ENCODE measurements around the gene CYP4F12.
"Not testable (repeated sequence)": the region's sequence is repeated elsewhere in the genome, so short reads cannot be mapped to it uniquely, and the experiment has no call there.

CYP4F12 gene

GRCh38 chr19:15640904-15641597, 31.8 kb upstream of the CYP4F12 start:
- Histone ChIP-seq H3K27ac (no peak overlapping the region), H3K4me3 (no peak overlapping the region)
- no peak for TF ChIP-seq CTCF (IDR thresholded peaks at IDR 0.05)
- DNase-seq (ENCODE audit: low spot score) = no peak

GRCh38 chr19:15641901-15642491, 30.9 kb upstream of the CYP4F12 start:
- Histone ChIP-seq H3K27ac (no peak overlapping the region), H3K4me3 (no peak overlapping the region)
- no peak for TF ChIP-seq CTCF (IDR thresholded peaks at IDR 0.05)
- no peak for DNase-seq (ENCODE audit: low spot score)

GRCh38 chr19:15642807-15643206, 30.1 kb upstream of the CYP4F12 start:
- H3K4me3 ChIP-seq = no peak overlapping the region
- no peak for DNase-seq (ENCODE audit: low spot score)
- no peak overlapping the region for H3K27ac ChIP-seq
- TF ChIP-seq CTCF (IDR thresholded peaks at IDR 0.05) = no peak

GRCh38 chr19:15643387-15643786, 29.5 kb upstream of the CYP4F12 start:
- TF ChIP-seq CTCF (IDR thresholded peaks at IDR 0.05) = no peak
- no peak overlapping the region for H3K4me3 ChIP-seq
- no peak overlapping the region for H3K27ac ChIP-seq
- no peak for DNase-seq (ENCODE audit: low spot score)

- no peak overlapping the region for H3K4me3 ChIP-seq
- no peak for DNase-seq (ENCODE audit: low spot score)
- no peak for TF ChIP-seq CTCF (IDR thresholded peaks at IDR 0.05)
- no peak overlapping the region for H3K27ac ChIP-seq
Measured at GRCh38 chr19:15644066-15644741, 28.7 kb upstream of the CYP4F12 start.

- H3K27ac ChIP-seq = no peak overlapping the region
- no peak for DNase-seq (ENCODE audit: low spot score)
- H3K4me3 ChIP-seq = no peak overlapping the region
- no peak for TF ChIP-seq CTCF (IDR thresholded peaks at IDR 0.05)
Measured at GRCh38 chr19:15644816-15645215, 28.1 kb upstream of the CYP4F12 start.

- no peak for DNase-seq (ENCODE audit: low spot score)
- no peak for TF ChIP-seq CTCF (IDR thresholded peaks at IDR 0.05)
- no peak overlapping the region for H3K27ac ChIP-seq
- no peak overlapping the region for H3K4me3 ChIP-seq
Measured at GRCh38 chr19:15649526-15649925, 23.4 kb upstream of the CYP4F12 start.

GRCh38 chr19:15650123-15650522, 22.8 kb upstream of the CYP4F12 start:
- not testable (repeated sequence) for H3K4me3 ChIP-seq; DNase-seq (ENCODE audit: low spot score); H3K27ac ChIP-seq

Measured in coronary artery (tissue), 2 donors.